Activated CD8-positive, alpha-beta memory T cell treated with anti-CD3 and anti-CD28 coated beads, Interleukin-2, amount 50 U/mL, for 48 hours (primary cell): Measurements from ENCODE around the gene GIMAP1.

Experiments used
- DNase-seq: peaks from one replicate; pipeline ENCODE4 v3.0.0-alpha.2; 2020

GIMAP1 gene

GRCh38 chr7:150751702-150752101, 35.3 kb downstream of the GIMAP1 start:
- no peak for DNase-seq

GRCh38 chr7:150753239-150753638, 36.8 kb downstream of the GIMAP1 start:
- DNase-seq: no peak

GRCh38 chr7:150753826-150754603, 37.6 kb downstream of the GIMAP1 start:
- no peak for DNase-seq

- DNase-seq: no peak
Observed at GRCh38 chr7:150754951-150755350, 38.5 kb downstream of the GIMAP1 start.

DNA sequence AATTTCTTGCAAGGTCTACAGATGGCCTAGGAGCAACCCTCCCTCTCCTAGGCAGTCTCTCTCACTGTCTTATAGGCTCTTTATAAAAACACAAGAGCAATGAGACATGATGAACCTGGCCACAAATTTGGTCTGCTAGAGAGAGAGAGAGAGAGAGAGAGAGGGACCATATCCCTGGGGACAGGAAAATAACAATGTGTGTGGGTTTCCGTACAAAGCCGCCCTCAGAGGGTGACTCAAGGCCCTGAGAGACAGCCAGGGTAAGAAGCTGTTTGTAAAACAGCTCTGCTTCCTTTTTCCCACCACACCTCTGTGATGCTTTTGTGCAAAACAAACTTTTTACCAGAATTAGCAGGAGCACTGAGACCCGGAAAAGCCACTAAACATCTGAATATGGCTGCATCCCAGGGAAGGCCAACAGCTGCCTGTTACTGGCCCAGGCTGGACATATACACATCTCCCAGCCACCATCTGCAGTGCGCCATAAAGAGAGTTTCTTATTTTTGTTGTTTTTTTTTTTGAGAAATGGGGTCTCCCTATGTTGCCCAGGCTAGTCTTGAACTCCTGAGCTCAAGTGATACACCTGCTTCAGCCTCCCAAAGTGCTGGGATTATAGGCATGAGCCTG, 39.2 kb downstream of the GIMAP1 start:
- DNase-seq: no peak

GRCh38 chr7:150756166-150756565, 39.8 kb downstream of the GIMAP1 start:
- no peak for DNase-seq

DNA sequence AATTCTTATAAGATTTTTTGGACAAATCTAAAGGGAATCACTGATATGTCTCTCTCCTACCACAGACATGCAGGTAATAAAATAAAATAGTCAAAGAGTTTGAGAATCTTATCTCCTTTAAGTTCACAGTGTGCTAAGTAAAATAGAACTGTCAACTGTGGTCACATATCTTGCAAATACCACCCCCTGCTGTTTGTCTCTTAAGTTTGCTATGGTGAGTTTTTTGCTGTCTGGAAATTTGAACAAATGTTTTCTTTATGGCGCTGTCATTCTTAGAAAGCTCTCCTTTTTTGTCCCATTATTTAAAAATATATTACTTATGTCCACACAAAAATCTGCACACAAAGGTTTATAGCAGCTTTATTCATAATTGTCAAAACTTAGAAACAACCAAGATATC, 40.4 kb downstream of the GIMAP1 start:
- DNase-seq: no peak

- DNase-seq: no peak
Observed at GRCh38 chr7:150759479-150759878, 43.1 kb downstream of the GIMAP1 start.

DNA sequence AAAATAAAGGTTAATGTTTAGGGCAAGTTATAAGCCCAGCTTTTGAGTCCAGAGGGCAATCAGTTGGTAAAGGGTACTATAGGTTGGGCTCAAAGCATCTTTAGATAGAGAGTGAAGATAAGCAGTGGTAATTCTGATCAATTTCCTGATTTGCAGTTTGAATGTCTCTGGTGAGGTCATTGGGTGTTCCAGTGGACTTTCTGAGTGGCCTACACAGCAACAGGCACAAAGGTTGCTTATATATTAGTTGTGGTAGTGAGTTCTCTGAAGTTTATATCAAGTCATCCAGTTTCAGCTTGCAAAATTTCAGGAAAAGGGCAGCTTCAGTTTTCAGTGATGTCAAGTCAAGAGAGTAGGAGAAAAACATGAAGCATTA, 49.9 kb downstream of the GIMAP1 start:
- no peak for DNase-seq

- no peak for DNase-seq
Observed at GRCh38 chr7:150769768-150770167, 53.4 kb downstream of the GIMAP1 start.
